A673 (cell line): Measurements from ENCODE around the gene IQUB. TPM values are rescaled to one million over a fixed set of nuclear protein-coding genes. Genes with fewer than 3 reads are reported as not detected.

Experiments used
- BruUV-seq: library from RNA; stranded (reverse); fragments of 400-500 nt; replicated peaks from 2 replicates; lab custom pipeline; 2021; lab: Mats Ljungman, UMichigan
- CTCF ChIA-PET: fragments of 300-600 bp; sonication (Branson Sonifier 250); formaldehyde crosslinking; loops from one replicate; lab custom pipeline; 2022; ENCODE audit warnings: antibody characterized with exemption; lab: Charles Lee
- POLR2A ChIA-PET: fragments of 300-600 bp; sonication (Branson Sonifier 250); formaldehyde crosslinking; loops from one replicate; lab custom pipeline; 2022; ENCODE audit warnings: antibody characterized with exemption; ENCODE audit not compliant: low non-redundant PET; lab: Charles Lee
- DNase-seq: peaks from one replicate; pipeline ENCODE4 v3.0.0-alpha.2; 2015; ENCODE audit warnings: low spot score
- H3K27ac ChIP-seq: fragments of 200-600 bp; sonication (generic); 2 replicates; pipeline ENCODE4 v1.5.1; 2016; ENCODE audit warnings: mixed run types, low read depth, mild to moderate bottlenecking, mixed read lengths, antibody characterized with exemption, low read length; ENCODE audit not compliant: poor library complexity, severe bottlenecking
- H3K27me3 ChIP-seq: fragments of 200-600 bp; sonication (generic); replicated peaks from 2 replicates; pipeline ENCODE4 v1.6.1; 2017; ENCODE audit warnings: mixed run types, low read depth, mild to moderate bottlenecking, mixed read lengths, antibody characterized with exemption, low read length; ENCODE audit not compliant: insufficient read depth, poor library complexity
- H3K36me3 ChIP-seq: fragments of 200-600 bp; sonication (generic); 2 replicates; pipeline ENCODE4 v1.6.1; 2016; ENCODE audit warnings: mixed run types, mild to moderate bottlenecking, mixed read lengths, antibody characterized with exemption, low read length; ENCODE audit not compliant: insufficient read depth, poor library complexity, severe bottlenecking
- H3K4me1 ChIP-seq: fragments of 200-600 bp; sonication (generic); 2 replicates; pipeline ENCODE4 v1.6.1; 2017; ENCODE audit warnings: mixed run types, mild to moderate bottlenecking, mixed read lengths, antibody characterized with exemption, low read length; ENCODE audit not compliant: insufficient read depth, poor library complexity, severe bottlenecking
- H3K4me3 ChIP-seq: fragments of 200-600 bp; sonication (generic); 2 replicates; pipeline ENCODE4 v1.5.1; 2016; ENCODE audit warnings: low read depth, mixed run types, mild to moderate bottlenecking, mixed read lengths, low read length; ENCODE audit not compliant: poor library complexity, severe bottlenecking
- H3K9me3 ChIP-seq: fragments of 200-600 bp; sonication (generic); 2 replicates; pipeline ENCODE4 v1.6.1; 2016; ENCODE audit warnings: mixed run types, low read depth, mild to moderate bottlenecking, mixed read lengths, antibody characterized with exemption, low read length; ENCODE audit not compliant: poor library complexity, severe bottlenecking
- CTCF ChIP-seq: fragments of 300-800, 200-600 bp; sonication (generic); conservative IDR thresholded peaks from 2 replicates; pipeline ENCODE4 v1.5.1; 2017; ENCODE audit warnings: low read depth, mild to moderate bottlenecking, antibody characterized with exemption, low read length, moderate library complexity, mixed read lengths
- EZH2 ChIP-seq: fragments of 200-600 bp; sonication (generic); IDR thresholded peaks from 2 replicates; pipeline ENCODE4 v1.6.1; 2017; ENCODE audit warnings: borderline replicate concordance, low read depth, mild to moderate bottlenecking, mixed read lengths, antibody characterized with exemption, low read length; ENCODE audit not compliant: poor library complexity, severe bottlenecking
- intact Hi-C: fragments of 100-400 bp; cut with micrococcal nuclease; formaldehyde crosslinking; loops from one replicate; pipeline ENCODE4 v1.10.0; 2022; ENCODE audit not compliant: unreplicated experiment
- total RNA-seq: library from RNA; stranded (reverse); gene quantifications from 2 replicates; pipeline ENCODE4 v1.2.3, GENCODE V29; 2021

Gene IQUB
- total RNA-seq, 1 experiment from 2014 or later = 0.62 TPM

DNA sequence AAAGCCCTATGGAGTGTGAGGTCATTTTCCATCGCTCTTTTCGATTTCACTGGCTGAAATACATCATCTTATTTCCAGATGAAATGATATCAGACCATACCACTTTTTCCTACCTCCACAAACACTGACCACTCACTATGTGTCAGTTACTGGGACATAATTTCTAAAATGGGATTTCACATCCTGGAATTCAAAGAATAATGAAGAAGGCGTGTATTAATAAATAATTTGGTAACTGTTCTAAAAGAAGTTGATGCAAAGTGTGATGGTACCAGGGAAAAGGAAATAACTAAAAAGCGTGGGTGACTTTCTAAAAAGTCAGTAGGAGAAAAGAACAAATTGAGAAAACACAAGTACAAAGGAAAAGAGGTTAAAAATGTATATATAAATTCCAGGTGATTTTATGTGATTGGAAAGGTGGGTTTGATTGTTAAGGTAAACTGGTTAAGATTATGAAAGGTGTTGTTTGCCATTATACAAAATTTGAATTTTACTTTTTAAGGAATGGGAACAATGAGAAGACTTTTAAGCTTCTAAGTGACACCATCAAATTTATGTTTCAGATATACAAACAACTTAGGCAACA lies 24.0 kb upstream of the IQUB start:
- Histone ChIP-seq H3K4me1 (peaks cover 7% of the 10 kb centered on the region), H3K36me3 (peaks cover 2% of the 10 kb centered on the region), H3K27ac (peak overlapping the region; percentile 85), H3K27me3 (no peaks in the 10 kb centered on the region), H3K9me3 (no peaks in the 10 kb centered on the region), H3K4me3 (peak overlapping the region; percentile 67)
- DNase-seq = no peak
- no TSS peak for BruUV-seq
- intact Hi-C loops = no loop called here
- CTCF ChIA-PET = no interaction called here
- POLR2A ChIA-PET = no interaction called here
- no peak for TF ChIP-seq CTCF
- no peak for TF ChIP-seq EZH2

GRCh38 chr7:123557398-123558288 lies 23.2 kb upstream of the IQUB start, which contains the start of gene NDUFA5:
TSS of gene NDUFA5 (minus strand) at chr7:123557818. CDS start at chr7:123557795, 23 bp downstream.
- Histone ChIP-seq H3K4me3 (peak within 1 kb of the TSS; percentile 67), H3K27me3 (no peaks in the 10 kb centered on the region), H3K9me3 (no peaks in the 10 kb centered on the region), H3K27ac (peak within 1 kb of the TSS; percentile 85), H3K36me3 (peaks cover 9% of the 10 kb centered on the region), H3K4me1 (peaks cover 7% of the 10 kb centered on the region)
- no TSS peak for BruUV-seq
- intact Hi-C loops = loop anchor here (2.0 kb wide), 1 partner anchor 19 kb away; no protein-coding TSS in a partner anchor
- ChIA-PET POLR2A (interaction anchor here (0.6 kb wide), 2 partner anchors 200 to 1414 kb away, joined by 3 read pairs; no protein-coding TSS in a partner anchor), CTCF (no interaction called here)
- peak; percentile 99 for DNase-seq
- TF ChIP-seq EZH2 (no peak), CTCF (no peak)

- peak overlapping the region; percentile 85 for H3K27ac ChIP-seq
- CTCF ChIA-PET = no interaction called here
- no peaks in the 10 kb centered on the region for H3K9me3 ChIP-seq
- no peak for DNase-seq
- intact Hi-C loops = loop anchor here (2.0 kb wide), 1 partner anchor 18 kb away; no protein-coding TSS in a partner anchor
- H3K27me3 ChIP-seq = no peaks in the 10 kb centered on the region
- H3K4me3 ChIP-seq = peak overlapping the region; percentile 67
- POLR2A ChIA-PET = no interaction called here
- H3K4me1 ChIP-seq = peaks cover 7% of the 10 kb centered on the region
- peaks cover 10% of the 10 kb centered on the region for H3K36me3 ChIP-seq
- BruUV-seq = TSS peak; percentile 58
- TF ChIP-seq CTCF (no peak), EZH2 (no peak)
These were observed 22.6 kb upstream of the IQUB start for GRCh38 chr7:123557016-123557397.
